GM23338 (cell line): ENCODE measurements around the gene CYP3A4. TPM values are rescaled to one million over a fixed set of nuclear protein-coding genes. Genes with fewer than 3 reads are reported as not detected.

ENCODE experiments used
- REST ChIP-seq: IDR thresholded peaks from one replicate; pipeline ENCODE4 v1.6.1; 2018; ENCODE audit warnings: antibody characterized with exemption; ENCODE audit not compliant: unreplicated experiment
- ZNF114 ChIP-seq: fragments of 250-450 bp; sonication (Bioruptor Pico); IDR thresholded peaks from 2 replicates; pipeline ENCODE4 v1.5.0; 2020; ENCODE audit warnings: mild to moderate bottlenecking, moderate library complexity
- polyA plus RNA-seq: library from polyadenylated mRNA; unstranded; fragments of >200 nt; fragmentation: Nextera tagmentation; extraction: Ambion mirVana; gene quantifications from 2 replicates; pipeline ENCODE4 v1.2.1, GENCODE V29; 2016
- small RNA-seq: library from RNA; depleted of rRNA; stranded (forward); fragments of <200 nt; gene quantifications from one replicate; pipeline ENCODE3, GENCODE V24; 2014; ENCODE audit warnings: low replicate concordance
- total RNA-seq: library from RNA; depleted of rRNA; stranded (reverse); fragments of >200 nt; shearing (Covaris generic); gene quantifications from 2 replicates; pipeline ENCODE4 v1.2.3, GENCODE V29; 2014; rRNA removed

CYP3A4 gene
- total and polyA plus RNA-seq, 2 experiments from 2014 or later: not detected

DNA sequence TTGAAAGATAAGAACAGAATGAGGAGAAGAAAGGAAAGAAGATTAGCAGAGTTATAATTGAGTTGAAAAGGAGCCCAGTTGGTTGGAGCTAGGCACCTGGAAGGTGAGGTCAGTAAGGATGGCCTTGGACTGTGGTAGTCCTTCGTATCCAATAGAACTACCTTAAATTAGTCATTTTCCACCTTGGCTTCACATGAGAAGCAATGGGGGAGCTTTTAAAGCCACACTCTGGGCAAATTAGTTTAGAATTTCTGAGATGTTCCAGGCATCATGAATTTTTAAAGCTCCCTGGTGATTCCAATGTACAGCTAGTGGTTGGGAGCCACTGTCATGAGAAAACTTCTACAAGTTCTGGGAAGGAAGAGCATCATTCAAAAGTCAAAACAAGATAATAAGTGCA, 76.9 kb downstream of the CYP3A4 start (continued):
- TF ChIP-seq ZNF114 (no peak), REST (no peak)

Small RNA genes lying within 50 kb of the gene (small RNA-seq; reads per million reads assigned to genes)
- not detected for gene CYP3A137P

Other genes with a start within 250 kb of the CYP3A4 start
- gene FAM200A, start 232.1 kb downstream of the CYP3A4 start, total RNA-seq: 7.9 and 10.2 TPM in 2 replicates
- gene FAM200A, start 232.1 kb downstream of the CYP3A4 start, polyA plus RNA-seq: 4.9 and 7.7 TPM in 2 replicates
- gene ZNF655, start 225.5 kb downstream of the CYP3A4 start, total RNA-seq: 55.8 and 61.3 TPM in 2 replicates
- 20.6 and 21.7 TPM in 2 replicates for gene ZNF655, start 225.5 kb downstream of the CYP3A4 start, polyA plus RNA-seq
- not detected in 2 replicates for gene TMEM225B, start 185.9 kb downstream of the CYP3A4 start, total RNA-seq
- gene TMEM225B, start 185.9 kb downstream of the CYP3A4 start, polyA plus RNA-seq: 0.45 and 0.50 TPM in 2 replicates
- 10.0 and 17.5 TPM in 2 replicates for gene ZSCAN25, start 167.2 kb downstream of the CYP3A4 start, total RNA-seq
- 4.8 and 5.8 TPM in 2 replicates for gene ZSCAN25, start 167.2 kb downstream of the CYP3A4 start, polyA plus RNA-seq
- not detected in 2 replicates for gene CYP3A5, start 104.2 kb downstream of the CYP3A4 start, total RNA-seq
- 1.1 and 1.2 TPM in 2 replicates for gene CYP3A5, start 104.2 kb downstream of the CYP3A4 start, polyA plus RNA-seq
- not detected in 2 replicates for gene CYP3A7, start 49.0 kb downstream of the CYP3A4 start, total RNA-seq
- gene CYP3A7, start 49.0 kb downstream of the CYP3A4 start, polyA plus RNA-seq: 0.12 and 0.19 TPM in 2 replicates
- not detected in 2 replicates for gene CYP3A43, start 43.8 kb upstream of the CYP3A4 start, total RNA-seq
- 0.17 TPM in 1 of 2 replicates, not detected in the other for gene CYP3A43, start 43.8 kb upstream of the CYP3A4 start, polyA plus RNA-seq
- gene OR2AE1, start 92.8 kb upstream of the CYP3A4 start, total RNA-seq: not detected in 2 replicates
- gene OR2AE1, start 92.8 kb upstream of the CYP3A4 start, polyA plus RNA-seq: not detected in 2 replicates
- 9.1 and 13.7 TPM in 2 replicates for gene TRIM4, start 135.3 kb upstream of the CYP3A4 start, total RNA-seq
- gene TRIM4, start 135.3 kb upstream of the CYP3A4 start, polyA plus RNA-seq: 5.0 and 5.5 TPM in 2 replicates
- 0.23 and 0.56 TPM in 2 replicates for gene GJC3, start 145.4 kb upstream of the CYP3A4 start, total RNA-seq
- 3.1 and 3.8 TPM in 2 replicates for gene GJC3, start 145.4 kb upstream of the CYP3A4 start, polyA plus RNA-seq
- 0.17 TPM in 1 of 2 replicates, not detected in the other for gene AZGP1, start 191.8 kb upstream of the CYP3A4 start, total RNA-seq
- gene AZGP1, start 191.8 kb upstream of the CYP3A4 start, polyA plus RNA-seq: 1.3 TPM in 1 of 2 replicates, not detected in the other
- gene ZKSCAN1, start 231.4 kb upstream of the CYP3A4 start, total RNA-seq: 14.5 and 19.4 TPM in 2 replicates
- 9.8 and 11.8 TPM in 2 replicates for gene ZKSCAN1, start 231.4 kb upstream of the CYP3A4 start, polyA plus RNA-seq